NB4 (cell line): ENCODE measurements around the gene MSI2.

Experiments used
- MAX ChIP-seq: IDR thresholded peaks from 2 replicates; pipeline ENCODE4 v1.6.1; 2011; ENCODE audit warnings: low read depth, low read length
- MYC ChIP-seq: IDR thresholded peaks from 2 replicates; pipeline ENCODE4 v1.6.1; 2011; ENCODE audit warnings: low read depth, low read length
- POLR2A ChIP-seq: IDR thresholded peaks from 2 replicates; pipeline ENCODE4 v1.6.1; 2011; ENCODE audit warnings: mild to moderate bottlenecking; ENCODE audit not compliant: insufficient read length; ENCODE audit errors: extremely low read depth
- TF ChIP-seq, protein P1 (sequence below): IDR thresholded peaks from one replicate; pipeline ENCODE4 v1.5.1; 2012; ENCODE audit warnings: low read depth, low read length

DNA sequence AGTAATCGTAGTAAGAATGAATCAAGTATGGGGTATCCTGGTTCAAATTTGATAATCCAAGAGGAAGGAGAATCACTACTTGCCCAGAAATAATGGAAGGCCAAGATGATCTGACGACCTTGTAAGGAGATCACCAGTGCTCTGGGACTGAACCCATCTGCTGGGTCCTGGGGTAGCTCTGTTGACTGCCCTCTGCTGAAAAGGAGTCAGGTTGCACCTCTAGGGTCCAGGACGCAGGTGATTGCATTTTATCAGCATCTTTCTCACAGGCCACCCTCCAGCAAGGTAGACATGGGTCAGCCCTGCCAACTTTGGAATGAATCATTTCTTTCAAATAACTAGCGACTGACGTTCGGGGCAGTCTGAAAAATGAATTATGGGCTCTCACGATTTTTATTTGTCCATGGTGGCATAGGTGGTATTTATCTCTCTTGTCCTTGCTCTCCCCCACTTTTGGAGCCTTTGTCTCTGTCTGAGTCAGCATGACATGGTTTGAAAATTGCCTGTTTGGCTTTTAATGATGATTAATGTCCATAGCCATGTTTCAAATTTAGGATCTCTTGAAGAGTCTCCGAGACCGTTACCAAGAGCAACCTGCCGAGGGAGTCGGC, 163.7 kb downstream of the MSI2 start:
- TF ChIP-seq, protein P1, sequence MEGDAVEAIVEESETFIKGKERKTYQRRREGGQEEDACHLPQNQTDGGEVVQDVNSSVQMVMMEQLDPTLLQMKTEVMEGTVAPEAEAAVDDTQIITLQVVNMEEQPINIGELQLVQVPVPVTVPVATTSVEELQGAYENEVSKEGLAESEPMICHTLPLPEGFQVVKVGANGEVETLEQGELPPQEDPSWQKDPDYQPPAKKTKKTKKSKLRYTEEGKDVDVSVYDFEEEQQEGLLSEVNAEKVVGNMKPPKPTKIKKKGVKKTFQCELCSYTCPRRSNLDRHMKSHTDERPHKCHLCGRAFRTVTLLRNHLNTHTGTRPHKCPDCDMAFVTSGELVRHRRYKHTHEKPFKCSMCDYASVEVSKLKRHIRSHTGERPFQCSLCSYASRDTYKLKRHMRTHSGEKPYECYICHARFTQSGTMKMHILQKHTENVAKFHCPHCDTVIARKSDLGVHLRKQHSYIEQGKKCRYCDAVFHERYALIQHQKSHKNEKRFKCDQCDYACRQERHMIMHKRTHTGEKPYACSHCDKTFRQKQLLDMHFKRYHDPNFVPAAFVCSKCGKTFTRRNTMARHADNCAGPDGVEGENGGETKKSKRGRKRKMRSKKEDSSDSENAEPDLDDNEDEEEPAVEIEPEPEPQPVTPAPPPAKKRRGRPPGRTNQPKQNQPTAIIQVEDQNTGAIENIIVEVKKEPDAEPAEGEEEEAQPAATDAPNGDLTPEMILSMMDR = no peak
- no peak for TF ChIP-seq MYC
- no peak for TF ChIP-seq POLR2A
- TF ChIP-seq MAX = no peak
